ENCODE measurements around the gene YPEL2.

The YPEL2 gene

GRCh38 chr17:59365383-59365981 lies 34.0 kb downstream of the YPEL2 start:
- no peaks in the 10 kb centered on the region for H3K9me3 ChIP-seq (ENCODE audit: insufficient read depth, low read depth, low read length)
- no peaks in the 10 kb centered on the region for H3K27me3 ChIP-seq (ENCODE audit: insufficient read depth, low read length)
- peak overlapping the region; percentile 25 for H2BK5ac ChIP-seq (ENCODE audit: low read depth, low read length, poor library complexity)
- H3K14ac ChIP-seq (ENCODE audit: low read length) = peak overlapping the region; percentile 6
- H4K8ac ChIP-seq (ENCODE audit: low read depth, low read length) = no peak overlapping the region
- H3K9ac ChIP-seq (ENCODE audit: low read length) = no peak overlapping the region
- peak overlapping the region; percentile 5 for H4K91ac ChIP-seq (ENCODE audit: low read depth, low read length)
- H3K4me1 ChIP-seq (ENCODE audit: control insufficient read depth in 1 of 2, insufficient read depth in 2 of 2, low read length in 2 of 2) = peaks cover 37 to 45% of the 10 kb centered on the region in 2 experiments
- H2AK5ac ChIP-seq (ENCODE audit: low read length) = no peak overlapping the region
- peaks cover 2 to 3% of the 10 kb centered on the region in 2 experiments for H3K36me3 ChIP-seq (ENCODE audit: control insufficient read depth in 1 of 2, insufficient read depth in 2 of 2, low read length in 2 of 2)
- H3K18ac ChIP-seq (ENCODE audit: low read length) = peak overlapping the region; percentile 5
- H2BK12ac ChIP-seq (ENCODE audit: low read length) = no peak overlapping the region
- H3K23ac ChIP-seq (ENCODE audit: low read length) = no peak overlapping the region
- no CpG with 5 or more reads among the region's 4 CpGs for WGBS (ENCODE audit: extremely low coverage, insufficient coverage, insufficient read length)
- no peak overlapping the region for H3K4me3 ChIP-seq (ENCODE audit: low read depth, low read length)
- no peak for DNase-seq
- H2AFZ ChIP-seq (ENCODE audit: insufficient read depth, low read length, poor library complexity) = peak overlapping the region; percentile 23
- H3K79me1 ChIP-seq (ENCODE audit: low read length) = peaks cover 20% of the 10 kb centered on the region
- H2BK120ac ChIP-seq (ENCODE audit: insufficient read depth, low read length, poor library complexity) = peak overlapping the region; percentile 21
- H3K27ac ChIP-seq (ENCODE audit: low read depth, low read length) = peak overlapping the region; percentile 86
- H4K12ac ChIP-seq (ENCODE audit: low read depth, low read length) = no peak overlapping the region
- no peak overlapping the region for H3K4ac ChIP-seq (ENCODE audit: low read depth, low read length)
- H3K4me2 ChIP-seq (ENCODE audit: low read length) = no peak overlapping the region
- peaks cover 9% of the 10 kb centered on the region for H3K79me2 ChIP-seq (ENCODE audit: control insufficient read depth, insufficient read depth, low read length, poor library complexity)

GRCh38 chr17:59366040-59366757 lies 34.7 kb downstream of the YPEL2 start:
- Histone ChIP-seq H3K4me2 (ENCODE audit: low read length) (peak overlapping the region; percentile 45), H2BK120ac (ENCODE audit: insufficient read depth, low read length, poor library complexity) (peak overlapping the region; percentile 62), H3K4me1 (ENCODE audit: control insufficient read depth in 1 of 2, insufficient read depth in 2 of 2, low read length in 2 of 2) (peaks cover 44 to 52% of the 10 kb centered on the region in 2 experiments), H3K4ac (ENCODE audit: low read depth, low read length) (no peak overlapping the region), H3K79me1 (ENCODE audit: low read length) (peaks cover 26% of the 10 kb centered on the region), H2AFZ (ENCODE audit: insufficient read depth, low read length, poor library complexity) (no peak overlapping the region), H4K91ac (ENCODE audit: low read depth, low read length) (peak overlapping the region; percentile 38), H3K9me3 (ENCODE audit: insufficient read depth, low read depth, low read length) (no peaks in the 10 kb centered on the region), H3K79me2 (ENCODE audit: control insufficient read depth, insufficient read depth, low read length, poor library complexity) (peaks cover 11% of the 10 kb centered on the region), H3K18ac (ENCODE audit: low read length) (no peak overlapping the region), H4K8ac (ENCODE audit: low read depth, low read length) (no peak overlapping the region), H3K14ac (ENCODE audit: low read length) (peak overlapping the region; percentile 38), H2BK5ac (ENCODE audit: low read depth, low read length, poor library complexity) (peak overlapping the region; percentile 53), H2AK5ac (ENCODE audit: low read length) (no peak overlapping the region), H3K23ac (ENCODE audit: low read length) (no peak overlapping the region), H3K27ac (ENCODE audit: low read depth, low read length) (peak overlapping the region; percentile 86), H2BK12ac (ENCODE audit: low read length) (peak overlapping the region; percentile 37), H3K9ac (ENCODE audit: low read length) (no peak overlapping the region), H3K4me3 (ENCODE audit: low read depth, low read length) (no peak overlapping the region), H3K27me3 (ENCODE audit: insufficient read depth, low read length) (no peaks in the 10 kb centered on the region), H3K36me3 (ENCODE audit: control insufficient read depth in 1 of 2, insufficient read depth in 2 of 2, low read length in 2 of 2) (peaks cover 0 to 3% of the 10 kb centered on the region in 2 experiments), H4K12ac (ENCODE audit: low read depth, low read length) (no peak overlapping the region)
- no CpG with 5 or more reads among the region's 10 CpGs for WGBS (ENCODE audit: extremely low coverage, insufficient coverage, insufficient read length)
- DNase-seq = peak in 1 of 2 donors; percentile 34

GRCh38 chr17:59366773-59367656 lies 35.6 kb downstream of the YPEL2 start:
- peak overlapping the region; percentile 45 for H3K4me2 ChIP-seq (ENCODE audit: low read length)
- H3K18ac ChIP-seq (ENCODE audit: low read length) = peak overlapping the region; percentile 42
- peak overlapping the region; percentile 20 for H2BK12ac ChIP-seq (ENCODE audit: low read length)
- H3K36me3 ChIP-seq (ENCODE audit: control insufficient read depth in 1 of 2, insufficient read depth in 2 of 2, low read length in 2 of 2) = peaks cover 0 to 2% of the 10 kb centered on the region in 2 experiments
- no CpG with 5 or more reads among the region's 8 CpGs for WGBS (ENCODE audit: extremely low coverage, insufficient coverage, insufficient read length)
- no peak overlapping the region for H2BK120ac ChIP-seq (ENCODE audit: insufficient read depth, low read length, poor library complexity)
- no peak overlapping the region for H3K4ac ChIP-seq (ENCODE audit: low read depth, low read length)
- no peak overlapping the region for H3K23ac ChIP-seq (ENCODE audit: low read length)
- no peak overlapping the region for H3K4me3 ChIP-seq (ENCODE audit: low read depth, low read length)
- peak; percentile 39 to 65 for DNase-seq
- H3K27me3 ChIP-seq (ENCODE audit: insufficient read depth, low read length) = no peaks in the 10 kb centered on the region
- H3K14ac ChIP-seq (ENCODE audit: low read length) = peak overlapping the region; percentile 35
- H3K9me3 ChIP-seq (ENCODE audit: insufficient read depth, low read depth, low read length) = no peaks in the 10 kb centered on the region
- H4K91ac ChIP-seq (ENCODE audit: low read depth, low read length) = peak overlapping the region; percentile 32
- no peak overlapping the region for H2AFZ ChIP-seq (ENCODE audit: insufficient read depth, low read length, poor library complexity)
- H3K9ac ChIP-seq (ENCODE audit: low read length) = no peak overlapping the region
- H3K79me1 ChIP-seq (ENCODE audit: low read length) = peaks cover 29% of the 10 kb centered on the region
- peak overlapping the region; percentile 52 for H4K8ac ChIP-seq (ENCODE audit: low read depth, low read length)
- H3K27ac ChIP-seq (ENCODE audit: low read depth, low read length) = peak overlapping the region; percentile 84
- peak overlapping the region; percentile 53 for H2BK5ac ChIP-seq (ENCODE audit: low read depth, low read length, poor library complexity)
- no peak overlapping the region for H4K12ac ChIP-seq (ENCODE audit: low read depth, low read length)
- no peak overlapping the region for H2AK5ac ChIP-seq (ENCODE audit: low read length)
- H3K4me1 ChIP-seq (ENCODE audit: control insufficient read depth in 1 of 2, insufficient read depth in 2 of 2, low read length in 2 of 2) = peaks cover 51 to 58% of the 10 kb centered on the region in 2 experiments
- H3K79me2 ChIP-seq (ENCODE audit: control insufficient read depth, insufficient read depth, low read length, poor library complexity) = peaks cover 11% of the 10 kb centered on the region

GRCh38 chr17:59367657-59368045 lies 36.2 kb downstream of the YPEL2 start:
- no peak overlapping the region for H2AFZ ChIP-seq (ENCODE audit: insufficient read depth, low read length, poor library complexity)
- H2BK12ac ChIP-seq (ENCODE audit: low read length) = peak overlapping the region; percentile 55
- no peak overlapping the region for H3K4ac ChIP-seq (ENCODE audit: low read depth, low read length)
- peak; percentile 96 to 97 for DNase-seq
- peak overlapping the region; percentile 38 for H2BK5ac ChIP-seq (ENCODE audit: low read depth, low read length, poor library complexity)
- no peak overlapping the region for H3K18ac ChIP-seq (ENCODE audit: low read length)
- H3K4me1 ChIP-seq (ENCODE audit: control insufficient read depth in 1 of 2, insufficient read depth in 2 of 2, low read length in 2 of 2) = peaks cover 57 to 62% of the 10 kb centered on the region in 2 experiments
- peak overlapping the region; percentile 30 for H4K91ac ChIP-seq (ENCODE audit: low read depth, low read length)
- peaks cover 11% of the 10 kb centered on the region for H3K79me2 ChIP-seq (ENCODE audit: control insufficient read depth, insufficient read depth, low read length, poor library complexity)
- H3K27ac ChIP-seq (ENCODE audit: low read depth, low read length) = peak overlapping the region; percentile 84
- H3K9ac ChIP-seq (ENCODE audit: low read length) = no peak overlapping the region
- peaks cover 0 to 2% of the 10 kb centered on the region in 2 experiments for H3K36me3 ChIP-seq (ENCODE audit: control insufficient read depth in 1 of 2, insufficient read depth in 2 of 2, low read length in 2 of 2)
- H4K8ac ChIP-seq (ENCODE audit: low read depth, low read length) = no peak overlapping the region
- WGBS (ENCODE audit: extremely low coverage, insufficient coverage, insufficient read length) = no CpG with 5 or more reads among the region's 1 CpG
- H3K4me2 ChIP-seq (ENCODE audit: low read length) = peak overlapping the region; percentile 45
- H2BK120ac ChIP-seq (ENCODE audit: insufficient read depth, low read length, poor library complexity) = no peak overlapping the region
- peaks cover 29% of the 10 kb centered on the region for H3K79me1 ChIP-seq (ENCODE audit: low read length)
- no peak overlapping the region for H4K12ac ChIP-seq (ENCODE audit: low read depth, low read length)
- H3K9me3 ChIP-seq (ENCODE audit: insufficient read depth, low read depth, low read length) = no peaks in the 10 kb centered on the region
- H3K4me3 ChIP-seq (ENCODE audit: low read depth, low read length) = no peak overlapping the region
- H3K14ac ChIP-seq (ENCODE audit: low read length) = peak overlapping the region; percentile 28
- H3K27me3 ChIP-seq (ENCODE audit: insufficient read depth, low read length) = no peaks in the 10 kb centered on the region
- H2AK5ac ChIP-seq (ENCODE audit: low read length) = no peak overlapping the region
- no peak overlapping the region for H3K23ac ChIP-seq (ENCODE audit: low read length)
